Measurements from ENCODE around the gene HOXC4.

HOXC4 gene
- total RNA-seq, result 0.06 to 2.9 (median 0.95) reads per million in 9 experiments

GRCh38 chr12:54053751-54054741, at the start of gene HOXC4:
TSS of gene HOXC4 (plus strand) at chr12:54053835. CDS start at chr12:54053923, 88 bp downstream.
- Mint-ChIP-seq H3K27ac (peak within 1 kb of the TSS; percentile 78 to 93), H3K36me3 (ENCODE audit: insufficient read depth) (peaks cover 7% of the 10 kb centered on the region), H3K4me1 (ENCODE audit: low read depth in 2 of 2) (peaks cover 19 to 27% of the 10 kb centered on the region in 2 donors), H3K4me3 (peak within 1 kb of the TSS; percentile 70 to 82), H3K27me3 (peaks cover 22 to 87% of the 10 kb centered on the region in 2 donors), H3K9me3 (no peaks in the 10 kb centered on the region)
- DNase-seq, result peak in 1 of 3 experiments; percentile 31
- peak; percentile 69 for ATAC-seq (replicated peaks)

DNA sequence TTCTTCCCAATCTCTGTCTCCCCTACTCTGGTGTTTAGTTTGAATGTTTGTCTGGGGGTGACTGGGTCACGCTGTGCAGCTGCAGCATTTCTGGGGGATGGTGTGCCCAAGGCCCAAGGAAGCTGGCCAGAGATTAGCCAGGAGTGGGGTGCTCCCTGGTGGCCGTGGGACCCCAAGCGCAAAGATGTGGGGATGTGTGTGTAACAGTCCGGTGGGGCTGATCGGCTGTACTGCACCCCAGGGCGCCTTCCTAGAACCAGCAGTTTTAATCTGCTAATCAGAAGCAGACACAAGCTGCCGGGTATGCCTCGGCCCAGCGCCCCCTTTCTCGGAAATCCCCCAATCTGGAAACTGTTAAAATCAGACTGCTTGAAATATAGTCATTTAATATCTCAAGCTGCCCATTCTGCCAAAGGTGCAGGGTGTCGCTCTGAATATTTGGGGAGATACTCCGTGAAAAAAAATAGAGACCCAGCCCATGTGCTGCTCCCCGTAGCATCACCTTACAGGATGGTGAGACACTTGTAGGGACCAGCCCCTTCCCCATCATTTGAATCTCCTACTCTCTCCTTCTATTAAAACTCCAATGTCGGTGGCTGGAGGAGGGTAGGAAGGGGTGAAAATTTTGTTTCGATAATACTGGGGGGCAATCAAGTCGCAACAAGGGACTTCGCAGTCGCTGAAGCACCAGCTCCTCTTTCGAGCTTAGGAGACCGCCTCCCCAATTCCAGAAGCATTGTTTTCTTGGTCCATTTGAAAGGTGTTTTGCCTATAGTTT, 49.4 kb upstream of the HOXC4 start:
- peaks cover 14% of the 10 kb centered on the region for H3K36me3 Mint-ChIP-seq (ENCODE audit: insufficient read depth)
- H3K27ac Mint-ChIP-seq, result no peak overlapping the region
- no peaks in the 10 kb centered on the region for H3K9me3 Mint-ChIP-seq
- DNase-seq (no peak), ATAC-seq (replicated peaks) (no peak)
- peaks cover 98 to 100% of the 10 kb centered on the region in 2 donors for H3K27me3 Mint-ChIP-seq
- H3K4me3 Mint-ChIP-seq, result no peak overlapping the region
- peaks cover 11 to 15% of the 10 kb centered on the region in 2 donors for H3K4me1 Mint-ChIP-seq (ENCODE audit: low read depth in 2 of 2)

GRCh38 chr12:54004841-54005530, 48.6 kb upstream of the HOXC4 start:
- peaks cover 17% of the 10 kb centered on the region for H3K36me3 Mint-ChIP-seq (ENCODE audit: insufficient read depth)
- ATAC-seq (replicated peaks) (no peak), DNase-seq (no peak)
- H3K4me3 Mint-ChIP-seq, result no peak overlapping the region
- H3K9me3 Mint-ChIP-seq, result no peaks in the 10 kb centered on the region
- H3K27ac Mint-ChIP-seq, result peak overlapping the region in 1 of 2 donors; percentile 26
- H3K4me1 Mint-ChIP-seq (ENCODE audit: low read depth in 2 of 2), result peaks cover 9 to 18% of the 10 kb centered on the region in 2 donors
- peaks cover 98 to 100% of the 10 kb centered on the region in 2 donors for H3K27me3 Mint-ChIP-seq

- DNase-seq (no peak), ATAC-seq (replicated peaks) (no peak)
- Mint-ChIP-seq H3K9me3 (no peaks in the 10 kb centered on the region), H3K27ac (peak overlapping the region in 1 of 2 donors; percentile 26), H3K4me3 (peak overlapping the region in 1 of 2 donors; percentile 81), H3K4me1 (ENCODE audit: low read depth in 2 of 2) (peaks cover 9 to 20% of the 10 kb centered on the region in 2 donors), H3K27me3 (peaks cover 98 to 100% of the 10 kb centered on the region in 2 donors), H3K36me3 (ENCODE audit: insufficient read depth) (peaks cover 22% of the 10 kb centered on the region)
These were observed 48.1 kb upstream of the HOXC4 start for GRCh38 chr12:54005531-54005852.

DNA sequence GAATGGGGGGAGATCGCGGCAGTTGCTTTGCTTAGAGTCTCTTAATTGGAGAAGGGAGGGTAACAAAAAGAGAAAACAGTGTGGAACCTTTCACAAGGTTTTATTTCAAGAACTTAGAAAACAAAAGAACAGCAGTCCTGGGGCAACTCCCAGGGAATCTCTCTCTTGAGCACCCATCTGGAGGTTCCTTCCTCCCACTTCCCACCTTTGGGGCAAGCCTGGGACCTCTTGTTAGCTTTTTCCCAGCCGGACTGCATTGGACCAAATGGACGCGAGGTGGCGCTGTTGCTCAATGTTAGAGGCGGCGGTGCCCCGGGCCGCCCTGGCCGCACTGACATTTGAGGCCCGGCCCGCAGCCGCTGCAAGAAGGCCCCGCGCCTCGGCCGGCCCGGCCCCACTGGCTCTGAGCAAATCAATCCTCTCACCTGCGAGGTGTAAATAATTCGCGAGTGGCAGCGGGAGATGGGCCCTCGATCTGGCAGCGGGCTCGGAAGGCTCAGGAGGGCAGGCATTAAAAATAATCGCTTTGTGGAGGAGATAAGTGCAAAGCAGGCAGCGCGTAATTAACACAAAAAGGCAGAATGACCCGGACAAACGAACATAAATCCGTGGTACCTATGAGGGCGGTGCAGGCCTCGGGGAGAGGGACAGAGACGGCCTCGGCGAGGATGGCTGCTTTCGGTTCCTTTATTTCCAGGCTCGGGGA, 47.6 kb upstream of the HOXC4 start:
- Mint-ChIP-seq H3K36me3 (ENCODE audit: insufficient read depth) (peaks cover 22% of the 10 kb centered on the region), H3K4me1 (ENCODE audit: low read depth in 2 of 2) (peaks cover 10 to 21% of the 10 kb centered on the region in 2 donors), H3K27me3 (peaks cover 98 to 100% of the 10 kb centered on the region in 2 donors), H3K9me3 (no peaks in the 10 kb centered on the region), H3K4me3 (peak overlapping the region; percentile 73 to 81), H3K27ac (peak overlapping the region in 1 of 2 donors; percentile 47)
- peak; percentile 82 for ATAC-seq (replicated peaks)
- DNase-seq, result peak; percentile 84 to 87 (median 87)

GRCh38 chr12:54006559-54007220, 46.9 kb upstream of the HOXC4 start:
- peak overlapping the region; percentile 73 to 81 for H3K4me3 Mint-ChIP-seq
- H3K4me1 Mint-ChIP-seq (ENCODE audit: low read depth in 2 of 2), result peaks cover 17 to 25% of the 10 kb centered on the region in 2 donors
- peaks cover 98 to 100% of the 10 kb centered on the region in 2 donors for H3K27me3 Mint-ChIP-seq
- no peaks in the 10 kb centered on the region for H3K9me3 Mint-ChIP-seq
- no peak for DNase-seq
- peaks cover 22% of the 10 kb centered on the region for H3K36me3 Mint-ChIP-seq (ENCODE audit: insufficient read depth)
- no peak for ATAC-seq (replicated peaks)
- H3K27ac Mint-ChIP-seq, result no peak overlapping the region

DNA sequence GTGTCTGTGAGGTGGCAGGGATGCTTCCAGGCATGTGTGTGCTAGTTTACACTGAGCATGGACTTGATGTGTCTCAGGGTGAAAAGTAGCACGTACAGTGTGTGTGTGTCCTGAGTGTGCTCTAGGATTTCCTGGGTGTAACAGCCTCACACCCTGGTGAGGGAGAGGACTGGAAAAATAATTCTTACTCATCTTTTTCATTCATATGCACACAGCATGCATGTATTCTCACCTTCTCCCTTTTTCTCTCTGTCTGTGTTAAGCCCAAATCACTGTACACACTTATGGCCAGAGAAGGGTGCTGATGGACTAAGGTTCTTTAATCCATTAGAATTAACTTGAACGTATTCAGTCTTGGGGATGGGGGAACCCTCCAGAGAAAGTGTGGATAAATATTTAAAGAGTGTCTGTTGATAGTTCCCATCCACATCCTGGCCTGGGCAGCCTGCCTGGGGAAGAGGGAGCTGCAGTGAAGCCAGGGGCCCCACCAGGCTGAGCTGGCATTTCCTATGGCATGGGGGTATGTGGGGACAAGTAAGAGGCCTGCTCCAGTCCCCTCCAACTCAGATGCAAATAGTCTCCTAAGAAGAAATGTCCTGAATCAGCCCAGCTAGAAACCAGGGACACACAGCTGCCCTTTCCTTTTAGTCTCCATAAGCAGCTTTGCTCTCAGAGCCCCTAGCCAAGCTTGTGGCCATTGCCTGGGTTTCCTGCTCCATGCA, 45.9 kb upstream of the HOXC4 start:
- H3K27me3 Mint-ChIP-seq, result peaks cover 98 to 100% of the 10 kb centered on the region in 2 donors
- DNase-seq, result no peak
- H3K4me1 Mint-ChIP-seq (ENCODE audit: low read depth in 2 of 2), result peaks cover 17 to 23% of the 10 kb centered on the region in 2 donors
- H3K4me3 Mint-ChIP-seq, result no peak overlapping the region
- H3K27ac Mint-ChIP-seq, result no peak overlapping the region
- no peaks in the 10 kb centered on the region for H3K9me3 Mint-ChIP-seq
- H3K36me3 Mint-ChIP-seq (ENCODE audit: insufficient read depth), result peaks cover 25% of the 10 kb centered on the region
- no peak for ATAC-seq (replicated peaks)

DNA sequence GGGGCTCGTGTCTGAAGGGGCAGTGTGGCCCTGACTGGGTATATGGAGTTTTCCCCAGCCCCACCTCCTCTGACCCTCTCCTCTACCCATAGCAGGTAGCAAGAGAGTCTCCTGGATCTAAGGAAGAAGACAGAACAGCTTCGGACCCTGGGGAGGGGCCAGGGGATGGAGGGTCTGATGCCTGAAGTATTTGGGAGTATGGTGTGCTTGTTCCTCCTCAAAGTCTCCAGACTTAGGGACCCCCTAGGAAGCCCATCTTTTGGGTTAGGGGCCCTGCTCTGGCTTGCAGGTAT, 45.4 kb upstream of the HOXC4 start:
- Mint-ChIP-seq H3K4me3 (peak overlapping the region; percentile 35 to 39), H3K4me1 (ENCODE audit: low read depth in 2 of 2) (peaks cover 17 to 23% of the 10 kb centered on the region in 2 donors), H3K27me3 (peaks cover 98 to 100% of the 10 kb centered on the region in 2 donors), H3K9me3 (no peaks in the 10 kb centered on the region), H3K27ac (no peak overlapping the region), H3K36me3 (ENCODE audit: insufficient read depth) (peaks cover 27% of the 10 kb centered on the region)
- DNase-seq (no peak), ATAC-seq (replicated peaks) (no peak)

GRCh38 chr12:54009171-54010052, 44.2 kb upstream of the HOXC4 start:
- H3K27ac Mint-ChIP-seq, result peak overlapping the region in 1 of 2 donors; percentile 85
- H3K4me1 Mint-ChIP-seq (ENCODE audit: low read depth in 2 of 2), result peaks cover 17 to 27% of the 10 kb centered on the region in 2 donors
- H3K4me3 Mint-ChIP-seq, result peak overlapping the region; percentile 75 to 83
- H3K27me3 Mint-ChIP-seq, result peaks cover 92 to 100% of the 10 kb centered on the region in 2 donors
- ATAC-seq (replicated peaks), result peak; percentile 47
- no peak for DNase-seq
- peaks cover 36% of the 10 kb centered on the region for H3K36me3 Mint-ChIP-seq (ENCODE audit: insufficient read depth)
- H3K9me3 Mint-ChIP-seq, result no peaks in the 10 kb centered on the region

DNA sequence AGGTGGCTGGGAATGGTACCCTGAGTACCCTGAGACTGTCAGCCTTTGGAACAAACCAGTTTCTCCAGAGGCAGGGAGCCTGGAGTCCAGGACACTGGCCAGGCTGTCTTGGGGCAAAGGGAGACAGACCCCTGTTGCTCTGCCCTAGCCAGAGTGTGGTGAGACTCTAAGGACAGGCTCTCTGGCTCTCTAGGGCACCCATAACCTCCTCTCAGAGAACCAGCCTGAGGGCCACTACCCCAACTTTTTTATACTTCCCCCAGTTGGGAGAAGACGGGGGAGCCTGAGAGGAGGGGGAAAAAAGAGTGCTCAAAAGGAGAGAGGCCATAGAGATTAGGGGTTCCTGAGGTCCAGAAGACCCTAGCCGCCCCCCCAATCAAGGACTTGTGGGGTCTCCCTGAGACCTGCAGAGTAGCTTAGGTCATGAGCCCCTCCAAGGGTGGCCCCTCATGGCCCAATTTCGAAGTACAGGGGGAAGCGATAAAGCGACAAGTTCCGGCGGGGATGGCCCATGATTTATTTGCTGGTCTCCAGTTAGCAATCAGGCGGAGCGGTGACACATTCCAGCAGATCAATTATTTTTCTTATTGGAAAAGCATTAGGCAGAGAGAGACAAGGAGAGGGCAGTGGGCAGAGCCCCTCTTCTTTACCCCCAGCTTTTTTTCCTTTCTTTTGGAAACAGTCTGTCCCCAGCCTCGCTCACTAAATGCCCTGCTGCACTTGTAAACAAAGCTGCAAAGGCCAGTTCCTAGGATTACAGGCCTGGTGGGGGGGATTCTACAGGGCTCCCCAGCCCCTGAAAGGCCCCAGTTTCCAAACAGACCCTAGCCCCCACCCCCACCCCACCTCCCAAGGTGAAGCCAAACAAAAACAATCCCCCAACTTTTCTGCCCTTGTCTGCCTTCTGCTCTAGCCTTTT, 43.3 kb upstream of the HOXC4 start:
- DNase-seq (no peak), ATAC-seq (replicated peaks) (no peak)
- Mint-ChIP-seq H3K27me3 (peaks cover 92 to 100% of the 10 kb centered on the region in 2 donors), H3K4me1 (ENCODE audit: low read depth in 2 of 2) (peaks cover 17 to 31% of the 10 kb centered on the region in 2 donors), H3K4me3 (peak overlapping the region; percentile 75 to 83), H3K9me3 (no peaks in the 10 kb centered on the region), H3K27ac (no peak overlapping the region), H3K36me3 (ENCODE audit: insufficient read depth) (peaks cover 36% of the 10 kb centered on the region)
